Measurements from ENCODE around the gene IQSEC1.
A peak's percentile ranks its signal among the peaks of the same experiment; 100 is the strongest.

Gene IQSEC1

DNA sequence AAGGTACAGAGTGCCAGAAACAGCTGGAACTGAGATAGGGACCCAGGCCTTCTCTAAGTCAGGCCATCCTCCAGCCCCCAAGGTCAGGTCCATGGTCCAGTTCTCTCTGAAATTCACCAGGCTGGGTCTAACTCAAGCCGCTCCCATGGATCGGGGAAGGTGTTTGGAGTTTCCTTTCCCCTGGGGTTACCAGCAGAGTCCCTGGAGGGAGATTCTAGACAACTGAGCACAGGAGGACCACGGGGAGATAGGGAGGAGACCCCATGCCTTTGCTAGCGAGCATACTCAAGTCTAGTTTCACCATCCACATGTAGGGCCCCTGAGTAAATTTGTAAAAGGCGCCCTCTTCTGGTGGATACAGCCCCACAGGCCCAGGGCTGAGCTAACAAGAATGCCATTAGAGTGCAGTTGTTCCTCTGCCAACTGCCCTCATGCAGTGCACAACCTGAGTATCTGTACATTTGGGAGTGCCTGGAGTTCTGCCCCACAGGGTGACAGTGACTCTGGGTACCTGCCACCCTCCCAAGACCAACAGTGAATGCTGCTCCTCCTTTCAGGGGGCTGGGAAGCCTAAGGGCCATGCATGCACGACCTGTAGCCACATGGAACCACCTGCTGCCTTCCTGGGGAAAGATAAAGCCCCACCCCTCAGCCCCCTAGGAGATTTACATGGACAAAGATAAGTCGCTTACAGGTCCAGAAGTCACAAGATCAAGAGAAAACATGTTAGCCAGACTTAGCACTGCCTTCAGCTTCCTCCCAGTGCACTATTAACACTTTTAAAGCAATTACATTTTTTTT lies 89.0 kb downstream of the IQSEC1 start:
- DNase-seq (ENCODE audit: low spot score): peak; percentile 86

DNA sequence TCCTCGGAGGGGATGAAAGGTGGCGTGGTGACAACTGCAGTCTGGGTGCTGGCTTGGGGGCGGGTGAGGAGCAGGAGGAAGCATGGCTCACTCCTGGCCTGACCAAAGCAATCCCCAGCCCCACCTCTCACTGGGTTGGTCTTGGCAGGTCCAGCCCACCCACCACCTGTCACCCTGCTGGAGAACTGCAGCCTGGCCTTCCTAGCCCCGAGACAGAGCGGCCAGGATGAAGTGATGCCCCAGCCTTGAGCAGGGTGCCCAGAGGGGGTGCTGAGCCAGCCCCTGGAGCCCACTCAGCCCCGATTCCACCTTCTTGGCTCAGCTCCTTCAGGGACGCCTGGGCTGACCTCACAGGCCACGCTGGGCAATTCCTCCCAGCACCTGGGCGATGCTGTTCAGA lies 89.9 kb downstream of the IQSEC1 start:
- DNase-seq (ENCODE audit: low spot score): no peak

DNA sequence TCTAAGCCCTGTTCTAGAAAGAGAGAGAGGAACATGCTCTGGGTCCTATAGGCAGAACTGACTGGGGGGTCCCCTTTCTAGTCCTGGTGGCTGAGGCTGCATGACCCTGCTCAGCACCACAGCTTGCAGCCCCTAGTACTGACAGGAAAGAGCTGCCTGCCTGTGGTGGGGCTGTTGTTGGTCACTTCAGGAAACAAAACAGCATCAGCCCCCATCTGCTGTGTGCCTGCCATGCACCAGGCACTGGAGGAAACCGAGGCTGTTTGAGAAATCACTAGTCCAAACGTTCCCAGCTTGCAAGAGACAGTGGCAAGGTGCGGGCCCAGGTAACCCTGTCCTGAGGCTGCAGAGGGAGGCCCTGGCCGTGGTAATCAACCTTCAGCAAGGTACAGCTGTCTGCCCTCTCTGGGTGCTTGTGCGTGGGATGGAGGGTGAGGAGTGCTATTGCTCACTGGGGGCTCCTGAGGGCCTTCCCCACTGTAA lies 90.6 kb downstream of the IQSEC1 start:
- DNase-seq (ENCODE audit: low spot score): peak; percentile 35

DNA sequence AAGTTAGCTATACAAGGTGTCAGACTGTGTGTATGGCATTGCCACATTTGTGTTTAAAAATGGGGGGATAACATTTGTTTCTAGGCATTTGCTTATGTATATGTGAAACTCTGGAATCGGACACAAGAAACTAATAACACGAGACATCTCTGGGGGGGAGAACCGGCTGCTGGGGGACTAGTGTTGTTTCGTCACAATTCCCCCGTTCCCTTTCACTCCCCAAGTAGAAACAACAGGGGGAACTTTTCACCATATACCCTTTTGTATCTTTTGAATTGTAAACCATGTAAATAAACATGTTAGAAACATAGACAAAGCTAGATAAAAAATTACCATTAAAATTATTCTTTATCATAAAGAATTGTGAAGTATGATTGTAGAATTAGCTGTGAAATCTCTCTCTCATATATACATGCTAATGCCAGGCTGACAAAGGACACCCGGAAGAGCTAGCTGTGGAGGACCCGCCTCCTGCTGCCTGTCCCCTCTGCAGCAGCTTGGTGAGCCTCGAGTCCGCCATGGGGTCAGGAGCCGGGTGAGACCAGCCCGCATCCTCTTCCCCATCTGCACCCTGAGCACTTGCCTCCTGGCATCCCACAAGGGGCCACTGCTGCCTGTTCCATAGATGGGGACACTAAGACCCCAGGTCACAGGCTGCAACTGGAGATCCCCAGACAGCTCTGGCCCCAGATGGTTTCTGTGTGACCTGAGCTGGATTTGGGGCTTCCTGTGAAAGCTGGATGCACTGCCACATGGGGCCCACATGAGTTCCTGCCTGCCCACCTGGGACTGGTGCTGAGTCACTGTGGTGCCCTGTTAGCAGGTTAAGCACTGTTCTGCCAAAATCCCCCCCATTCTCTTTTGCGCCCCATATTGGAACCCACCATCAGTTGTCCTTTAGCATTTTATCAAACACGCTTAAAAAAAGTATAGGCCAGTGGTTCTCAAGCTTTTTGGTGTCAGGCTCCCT lies 91.6 kb downstream of the IQSEC1 start:
- no peak for DNase-seq (ENCODE audit: low spot score)

DNA sequence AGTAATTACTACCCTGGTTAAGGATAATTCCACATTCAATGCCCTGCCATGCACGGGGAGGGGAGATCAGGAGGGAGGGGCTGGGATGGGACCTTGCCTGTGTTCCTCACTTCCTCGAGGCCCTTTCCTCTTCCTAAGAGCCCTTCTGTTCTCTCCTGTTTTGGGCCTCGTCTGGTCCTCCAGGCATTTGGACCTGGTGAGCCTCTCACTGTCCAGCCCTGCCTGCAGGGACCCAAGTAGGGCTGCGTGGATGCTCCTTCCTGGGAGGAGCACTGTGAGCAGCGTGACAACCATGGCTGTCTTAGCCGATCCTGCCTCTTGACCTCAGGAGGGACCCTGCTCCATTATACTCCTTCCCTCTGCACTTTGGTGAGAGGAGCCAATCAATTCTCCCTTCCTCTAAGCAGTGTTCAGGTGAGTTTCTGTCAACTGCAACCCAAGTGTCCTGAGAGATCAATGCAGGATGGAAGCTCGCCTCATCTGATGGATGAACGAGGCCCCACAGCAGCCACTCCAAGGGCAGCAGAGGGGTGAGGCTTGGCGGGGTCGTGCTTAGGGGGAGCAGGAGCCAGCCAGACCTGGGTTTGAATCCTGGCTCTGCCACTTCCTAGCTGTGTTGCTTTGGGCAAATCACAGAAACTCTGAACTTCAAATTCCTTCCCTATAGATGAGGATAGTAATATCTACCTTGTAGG lies 92.5 kb downstream of the IQSEC1 start:
- DNase-seq (ENCODE audit: low spot score): no peak

DNA sequence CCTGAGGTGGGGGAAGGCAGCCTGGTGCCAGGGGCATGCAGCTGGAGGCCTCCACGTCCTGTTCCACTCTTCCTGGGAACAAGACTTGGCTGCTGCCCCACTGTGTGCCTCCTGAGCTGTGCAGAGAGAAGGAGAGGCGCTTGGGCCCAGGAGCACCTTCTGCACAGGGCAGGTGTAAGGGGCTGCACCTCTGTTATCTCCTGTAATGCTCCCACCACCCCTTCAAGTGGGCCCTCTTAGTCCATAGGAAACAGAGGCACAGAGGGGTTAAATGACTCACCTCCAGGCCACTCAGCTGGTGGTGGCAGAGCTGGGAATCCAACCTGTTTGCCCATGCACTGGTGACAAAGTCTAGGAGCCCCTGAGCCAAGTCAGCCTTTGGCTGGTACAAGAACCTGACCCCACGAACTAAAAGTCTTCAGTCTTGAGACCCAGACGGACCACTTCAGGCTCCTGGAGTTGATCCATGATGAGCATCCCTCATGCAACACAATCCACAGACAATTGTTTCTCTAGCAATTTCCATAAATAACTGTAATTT lies 93.2 kb downstream of the IQSEC1 start:
- no peak for DNase-seq (ENCODE audit: low spot score)

DNA sequence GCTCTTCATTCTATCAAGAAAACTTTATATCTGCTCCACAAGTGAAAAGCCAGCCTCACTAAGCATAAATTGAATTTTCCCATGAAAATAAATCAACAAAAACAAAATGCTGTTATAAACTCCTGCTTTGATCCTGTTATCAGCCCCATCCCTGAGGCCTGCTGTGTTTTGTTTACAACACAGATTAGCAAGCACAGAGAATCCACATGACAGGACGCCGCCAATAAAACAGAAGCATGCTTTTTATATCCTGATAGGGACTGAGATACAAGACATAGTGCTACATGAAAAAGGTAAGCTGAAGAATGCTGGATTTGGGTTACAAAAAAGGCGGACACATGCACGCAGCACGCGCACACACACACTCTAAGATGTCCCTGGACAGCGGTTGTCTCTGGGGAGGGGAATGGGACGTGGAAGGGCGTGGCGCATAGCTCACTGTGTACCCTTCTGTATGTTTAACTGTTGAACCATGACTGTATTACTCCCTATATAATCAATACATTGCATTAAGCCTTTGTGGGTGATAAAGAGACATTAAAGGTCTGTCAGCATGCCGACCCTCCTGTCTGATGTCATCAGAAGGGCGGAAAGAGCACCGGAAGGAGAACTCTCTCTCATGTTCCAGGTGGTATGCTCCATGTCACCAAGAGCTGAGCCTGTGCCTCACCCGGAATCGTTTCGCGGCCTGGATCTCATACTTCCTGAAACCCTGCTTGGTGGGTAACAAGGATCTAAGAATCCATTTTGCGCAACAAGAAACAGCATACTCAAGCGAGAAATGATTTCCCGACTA lies 93.9 kb downstream of the IQSEC1 start:
- DNase-seq (ENCODE audit: low spot score): no peak

DNA sequence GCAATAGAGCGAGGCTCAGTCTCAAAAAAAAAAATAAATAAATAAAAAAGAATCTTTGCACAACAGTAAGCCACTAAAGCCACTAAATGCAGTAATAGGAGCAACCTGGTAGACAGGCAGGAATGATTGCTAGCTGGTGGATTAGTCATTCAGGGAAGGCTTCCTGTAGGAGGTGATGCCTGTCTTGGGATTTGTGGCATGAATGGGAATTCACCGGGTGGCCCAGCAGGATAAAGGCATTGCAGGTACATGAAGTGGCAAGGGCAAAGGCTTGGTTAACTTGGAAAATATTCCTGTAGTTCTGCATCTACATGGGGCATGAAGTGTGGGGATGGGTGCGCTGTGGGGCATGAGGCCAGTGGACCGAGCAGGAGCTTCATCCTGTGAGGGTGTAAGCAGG lies 94.5 kb downstream of the IQSEC1 start:
- no peak for DNase-seq (ENCODE audit: low spot score)

DNA sequence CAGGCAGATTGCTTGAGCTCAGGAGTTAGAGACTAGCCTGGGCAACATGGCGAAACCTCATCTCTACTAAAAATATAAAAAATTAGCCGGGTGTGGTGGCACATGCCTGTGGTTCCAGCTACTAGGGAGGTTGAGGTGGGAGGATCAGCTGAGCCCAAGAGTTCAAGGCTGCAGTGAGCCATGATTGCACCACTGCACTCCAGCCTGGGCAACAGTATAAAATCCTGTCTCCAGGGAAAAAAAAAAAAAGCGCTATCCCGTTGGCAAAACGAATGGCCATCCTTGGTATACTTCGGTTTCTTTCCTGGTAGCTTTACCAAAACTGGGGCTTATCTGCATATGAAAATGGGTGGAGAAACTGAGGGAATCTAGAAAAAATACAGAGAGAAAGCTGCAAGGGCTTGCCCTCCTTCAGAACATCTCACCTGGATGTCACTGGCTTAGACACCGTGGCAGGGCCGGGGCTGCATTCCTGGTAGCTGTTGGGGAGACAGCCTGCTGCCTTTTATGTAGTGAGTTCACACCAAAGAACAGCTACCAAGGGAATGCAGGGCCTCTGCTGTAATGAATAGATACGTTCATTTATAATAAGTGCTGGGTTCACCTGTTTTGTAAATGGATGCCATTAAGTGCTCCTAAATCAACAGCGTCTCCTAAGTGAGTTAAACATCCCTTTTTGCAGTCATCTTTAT lies 96.0 kb downstream of the IQSEC1 start:
- DNase-seq (ENCODE audit: low spot score): no peak

DNA sequence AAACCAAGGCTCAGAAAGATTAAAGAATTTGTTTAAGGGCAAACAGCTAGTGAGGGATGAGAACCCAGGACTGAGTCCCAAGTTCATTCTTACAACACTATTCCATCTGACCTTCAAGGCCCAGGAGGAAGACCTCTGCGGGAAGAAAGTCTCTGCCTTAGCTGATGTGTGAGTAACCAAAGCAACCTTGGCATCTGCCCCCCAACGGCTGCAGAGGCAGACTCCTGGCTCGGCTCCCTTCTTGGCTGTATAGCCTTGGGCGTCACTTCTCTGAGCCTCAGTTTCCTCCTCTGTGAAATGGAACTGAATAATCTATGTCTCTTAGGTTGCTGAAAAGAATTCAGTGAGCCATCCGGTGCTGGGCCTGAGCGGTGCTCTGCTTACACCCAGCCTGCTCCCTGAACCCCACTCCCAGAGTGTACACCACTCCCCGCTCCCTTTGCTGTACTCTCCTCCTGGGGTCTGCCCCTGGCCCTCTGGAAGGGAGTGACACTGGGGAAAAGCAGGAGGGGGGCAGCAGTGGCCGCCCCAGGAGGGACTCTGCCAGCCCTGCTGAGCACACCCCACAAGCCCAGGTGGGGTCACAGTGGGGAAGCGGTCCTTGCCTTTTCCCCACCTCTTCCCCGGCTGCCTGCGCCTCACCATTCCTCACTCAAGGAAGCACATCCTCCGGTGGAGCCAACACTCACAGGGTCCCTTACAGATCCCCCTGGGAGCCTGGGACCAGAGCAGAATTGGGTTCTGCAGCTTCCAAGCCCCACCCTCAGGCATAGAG lies 97.3 kb downstream of the IQSEC1 start:
- DNase-seq (ENCODE audit: low spot score): no peak

DNA sequence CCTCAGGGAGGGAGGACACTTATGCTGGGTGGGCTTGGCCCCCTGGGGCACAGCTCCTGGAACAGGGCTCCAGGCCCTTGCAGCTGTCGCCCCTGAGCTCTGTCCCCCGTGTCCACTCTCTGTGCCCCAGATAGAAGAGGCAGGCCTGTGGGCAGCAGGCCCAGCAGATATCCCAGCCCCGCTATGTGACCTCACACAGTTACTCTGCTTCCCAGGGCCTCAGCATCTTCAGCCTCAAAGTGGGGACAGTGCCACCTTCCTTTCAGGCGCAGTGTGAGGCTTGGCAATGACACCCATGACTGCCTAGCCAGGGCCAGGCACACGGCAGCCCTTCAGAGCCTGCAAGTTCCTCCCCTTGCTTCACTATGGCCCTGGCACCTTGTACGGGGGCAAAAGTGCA lies 98.4 kb downstream of the IQSEC1 start:
- no peak for DNase-seq (ENCODE audit: low spot score)

DNA sequence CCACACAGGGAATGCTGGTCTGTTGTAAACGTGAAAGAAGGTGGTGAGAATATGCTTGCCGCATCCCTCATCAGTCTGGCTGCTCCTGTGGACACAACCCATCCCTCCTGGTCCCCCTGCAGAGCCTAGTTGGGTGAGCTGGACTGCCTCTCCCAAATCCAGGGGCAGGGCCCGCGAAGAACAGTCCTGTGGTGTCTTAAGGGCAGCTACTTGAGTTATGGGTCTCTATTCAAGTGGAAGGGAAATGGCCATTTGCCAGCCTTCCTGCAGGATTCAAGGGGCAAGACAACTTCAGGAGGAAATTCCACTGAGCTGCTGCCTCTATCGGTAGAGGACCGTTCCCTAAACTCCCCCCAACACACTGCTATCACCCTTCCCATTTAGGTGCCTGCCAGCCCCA lies 98.9 kb downstream of the IQSEC1 start:
- no peak for DNase-seq (ENCODE audit: low spot score)

DNA sequence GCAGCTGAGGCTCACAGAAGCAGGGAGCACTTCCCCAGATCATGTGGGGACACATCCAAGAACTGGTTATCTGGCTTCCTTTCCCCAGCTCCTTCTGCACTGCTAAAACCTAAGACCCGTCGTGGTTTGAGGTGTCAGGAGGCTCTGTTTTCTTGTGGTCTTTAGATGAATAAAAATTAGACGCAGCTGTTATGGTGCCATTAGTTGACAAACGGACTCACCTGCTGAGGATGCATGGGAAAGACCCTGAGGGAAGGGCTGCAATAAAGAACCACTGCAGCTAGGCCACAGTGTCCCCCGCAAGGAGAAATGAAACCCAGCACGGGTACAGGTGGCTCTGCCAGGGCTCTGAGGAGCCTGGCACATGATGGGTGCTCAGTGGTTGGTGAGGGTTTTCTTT lies 99.4 kb downstream of the IQSEC1 start:
- no peak for DNase-seq (ENCODE audit: low spot score)

DNA sequence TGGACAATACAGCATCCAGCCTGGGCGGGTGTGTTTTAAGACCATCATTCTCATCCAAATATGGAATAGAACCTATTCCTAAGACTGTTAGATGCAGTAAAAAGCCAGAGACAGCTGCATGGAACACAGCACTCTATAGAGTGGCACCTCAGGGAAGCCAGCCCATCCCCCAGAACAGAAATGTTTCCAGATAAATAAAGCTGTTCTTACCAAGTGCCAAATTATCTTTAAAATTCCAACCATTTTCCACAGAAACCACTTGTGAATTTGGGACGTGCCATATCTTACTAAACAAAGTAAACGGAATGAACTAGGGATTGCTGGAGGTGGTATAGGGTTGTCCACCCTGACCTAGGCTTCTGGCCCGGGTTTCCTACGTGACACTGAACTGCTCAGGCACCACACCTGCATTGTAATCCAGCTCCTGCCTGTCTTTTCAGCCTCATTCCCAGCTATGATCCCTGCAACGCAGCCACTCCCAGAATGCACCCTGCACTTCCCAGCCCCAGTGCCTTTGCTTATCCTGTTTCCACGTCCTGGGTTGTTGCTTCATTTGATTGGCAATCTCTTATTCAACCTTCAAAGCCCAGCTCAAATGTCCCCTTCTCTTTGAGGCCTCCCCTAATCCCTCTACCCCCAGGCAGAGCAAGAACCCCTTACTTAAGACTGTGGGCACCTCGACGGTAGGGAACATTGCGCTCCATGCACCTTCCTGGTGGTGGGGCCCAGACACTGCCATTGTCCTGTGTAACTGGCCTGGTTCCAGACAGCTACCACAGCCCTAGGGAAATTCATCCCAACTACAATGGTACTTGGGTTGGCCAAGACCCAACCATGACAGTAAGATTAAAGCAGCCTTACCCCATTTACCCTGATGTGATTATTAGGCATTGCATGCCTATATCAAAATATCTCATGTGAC lies 100.2 kb downstream of the IQSEC1 start:
- DNase-seq (ENCODE audit: low spot score): no peak

DNA sequence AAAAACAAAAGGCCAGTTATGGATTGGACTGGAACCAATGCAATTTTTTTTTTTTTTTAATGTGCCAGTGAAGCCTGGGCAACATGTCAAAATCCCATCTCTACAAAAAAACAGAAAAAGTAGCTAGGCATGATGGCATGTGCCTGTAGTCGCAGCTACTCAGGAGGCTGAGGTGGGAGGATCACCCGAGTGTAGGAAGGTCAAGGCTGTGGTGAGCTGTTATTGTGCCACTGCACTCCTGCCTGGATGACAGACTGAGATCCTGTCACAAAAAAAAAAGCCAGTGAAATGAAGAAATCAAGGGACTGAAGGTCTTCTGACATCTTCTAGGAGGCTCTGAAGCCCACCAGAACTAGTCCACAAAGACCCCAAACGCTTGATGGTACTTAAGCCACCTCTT lies 101.2 kb downstream of the IQSEC1 start:
- DNase-seq (ENCODE audit: low spot score): no peak

DNA sequence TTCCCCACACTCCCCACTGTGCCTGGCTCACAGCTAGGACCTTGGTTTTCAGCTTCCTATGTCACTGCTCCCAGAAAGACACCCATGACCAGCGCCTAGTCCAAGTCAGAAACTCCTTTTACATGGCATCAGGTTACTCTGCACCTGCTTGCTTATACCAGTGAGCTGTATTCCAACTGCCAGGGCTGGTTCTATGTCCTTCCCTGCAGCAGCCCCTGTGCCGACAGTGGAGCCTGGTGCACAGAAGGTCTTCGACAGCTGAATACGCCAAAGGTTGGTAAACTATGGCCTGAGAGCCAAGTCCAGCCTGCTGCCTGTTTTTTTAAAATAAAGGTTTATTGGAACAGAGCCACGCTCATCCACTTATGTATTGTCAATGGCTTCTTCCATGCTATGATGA lies 102.5 kb downstream of the IQSEC1 start:
- DNase-seq (ENCODE audit: low spot score): no peak

DNA sequence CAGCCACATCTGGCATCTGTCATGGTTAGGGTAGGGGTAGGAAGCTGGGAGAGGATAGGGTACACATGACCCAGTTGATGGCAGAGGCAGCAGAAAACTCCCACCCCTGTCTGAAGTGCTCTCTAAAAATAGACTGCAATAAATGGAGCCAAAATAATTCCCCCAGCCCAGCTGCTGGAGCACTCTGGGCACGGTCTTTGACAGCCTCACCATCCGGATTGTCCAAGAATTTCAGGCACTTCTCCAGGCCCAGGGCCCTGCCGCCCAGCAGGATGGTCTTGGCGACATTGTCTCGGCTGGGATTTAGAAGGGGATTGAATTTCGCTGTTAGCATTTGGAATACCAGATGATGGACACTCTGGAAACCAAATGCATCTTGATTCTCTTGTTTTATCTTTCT lies 103.7 kb downstream of the IQSEC1 start:
- DNase-seq (ENCODE audit: low spot score): no peak

DNA sequence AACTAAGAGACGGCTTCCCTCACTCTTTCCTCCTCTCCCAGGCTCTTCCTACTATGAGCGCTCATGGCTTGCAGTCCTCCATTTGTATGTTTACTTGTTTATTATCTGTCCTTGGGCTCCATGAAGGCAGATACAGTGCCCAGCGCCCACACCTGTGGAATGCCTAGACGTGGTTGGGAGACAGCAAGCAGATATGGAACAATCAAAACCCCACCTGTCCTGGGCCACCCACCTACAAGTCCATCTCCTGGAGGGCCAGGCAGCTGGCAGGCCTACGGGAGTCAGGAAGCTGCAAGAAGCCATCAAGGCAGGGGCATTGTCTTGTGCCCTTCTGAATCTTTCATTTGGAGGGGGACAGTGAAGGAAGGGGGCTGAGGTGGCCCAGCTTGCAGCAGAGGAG lies 104.7 kb downstream of the IQSEC1 start:
- DNase-seq (ENCODE audit: low spot score): no peak
